GM12873 (cell line): ENCODE results near the gene GABBR2.

Experiments
- TF ChIP-seq, protein P1 (sequence below): IDR thresholded peaks from 2 replicates; pipeline ENCODE4 v1.5.1; 2012; ENCODE audit warnings: low read depth, mild to moderate bottlenecking, moderate library complexity, low read length, control low read depth; ENCODE audit not compliant: insufficient read depth; ENCODE audit errors: missing control alignments

Gene GABBR2

DNA sequence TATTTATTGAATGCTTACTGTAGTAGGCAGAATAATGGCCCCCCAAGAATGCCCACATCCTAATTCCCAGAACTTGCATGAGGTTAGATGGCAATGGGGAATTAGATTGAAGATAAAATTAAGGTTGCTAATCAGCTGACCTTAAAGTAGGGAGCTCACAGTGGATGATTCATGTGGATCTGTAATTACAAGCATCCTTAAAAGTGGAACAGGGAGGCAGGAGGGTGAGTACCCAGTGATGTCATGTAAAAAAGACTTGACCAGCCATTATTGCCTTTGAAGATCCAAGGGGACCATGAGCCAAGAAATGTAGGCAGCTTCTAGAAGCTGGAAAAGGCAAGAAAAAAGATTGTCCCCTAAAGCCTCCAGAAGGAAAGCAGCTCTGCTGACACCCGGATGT lies 71.4 kb downstream of the GABBR2 start:
- TF ChIP-seq, protein P1, sequence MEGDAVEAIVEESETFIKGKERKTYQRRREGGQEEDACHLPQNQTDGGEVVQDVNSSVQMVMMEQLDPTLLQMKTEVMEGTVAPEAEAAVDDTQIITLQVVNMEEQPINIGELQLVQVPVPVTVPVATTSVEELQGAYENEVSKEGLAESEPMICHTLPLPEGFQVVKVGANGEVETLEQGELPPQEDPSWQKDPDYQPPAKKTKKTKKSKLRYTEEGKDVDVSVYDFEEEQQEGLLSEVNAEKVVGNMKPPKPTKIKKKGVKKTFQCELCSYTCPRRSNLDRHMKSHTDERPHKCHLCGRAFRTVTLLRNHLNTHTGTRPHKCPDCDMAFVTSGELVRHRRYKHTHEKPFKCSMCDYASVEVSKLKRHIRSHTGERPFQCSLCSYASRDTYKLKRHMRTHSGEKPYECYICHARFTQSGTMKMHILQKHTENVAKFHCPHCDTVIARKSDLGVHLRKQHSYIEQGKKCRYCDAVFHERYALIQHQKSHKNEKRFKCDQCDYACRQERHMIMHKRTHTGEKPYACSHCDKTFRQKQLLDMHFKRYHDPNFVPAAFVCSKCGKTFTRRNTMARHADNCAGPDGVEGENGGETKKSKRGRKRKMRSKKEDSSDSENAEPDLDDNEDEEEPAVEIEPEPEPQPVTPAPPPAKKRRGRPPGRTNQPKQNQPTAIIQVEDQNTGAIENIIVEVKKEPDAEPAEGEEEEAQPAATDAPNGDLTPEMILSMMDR, result no peak

- TF ChIP-seq, protein P1, result no peak
Measured at GRCh38 chr9:98635374-98635773, 73.4 kb downstream of the GABBR2 start.

DNA sequence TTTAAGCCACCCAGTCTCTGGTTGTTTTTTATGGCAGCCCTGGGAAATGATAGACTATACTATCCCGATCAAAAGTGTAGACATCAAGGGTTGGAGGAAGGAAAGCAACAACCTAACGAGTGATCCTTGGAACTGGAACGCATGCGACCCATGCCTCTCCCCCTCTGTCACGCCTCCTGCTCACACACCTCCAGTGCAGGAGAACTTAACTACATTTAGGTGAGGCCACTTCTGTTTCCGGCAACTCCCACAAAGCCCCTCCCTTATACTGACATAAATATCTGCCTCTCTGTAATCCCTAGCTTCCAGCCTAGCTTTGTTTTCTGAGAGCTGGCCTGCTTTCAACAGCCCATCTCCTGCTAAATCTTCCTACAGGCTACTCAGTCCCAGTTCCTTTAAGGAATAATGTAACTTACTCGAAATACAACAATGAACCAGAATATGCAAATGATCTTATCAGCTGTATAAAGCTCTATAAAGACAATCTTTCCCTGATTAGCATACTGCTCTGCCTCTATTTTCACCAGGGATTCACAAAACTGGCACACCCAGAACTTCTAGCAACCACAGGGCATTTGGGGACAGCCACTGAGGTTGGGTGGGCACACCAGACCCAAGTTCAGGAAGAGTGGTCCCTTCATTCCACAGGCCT lies 73.9 kb downstream of the GABBR2 start:
- TF ChIP-seq, protein P1, result no peak

GRCh38 chr9:98632839-98633238 lies 75.9 kb downstream of the GABBR2 start:
- TF ChIP-seq, protein P1, result no peak

GRCh38 chr9:98627296-98627695 lies 81.4 kb downstream of the GABBR2 start:
- TF ChIP-seq, protein P1, result no peak

- TF ChIP-seq, protein P1, result no peak
Measured at GRCh38 chr9:98625728-98626127, 83.0 kb downstream of the GABBR2 start.

DNA sequence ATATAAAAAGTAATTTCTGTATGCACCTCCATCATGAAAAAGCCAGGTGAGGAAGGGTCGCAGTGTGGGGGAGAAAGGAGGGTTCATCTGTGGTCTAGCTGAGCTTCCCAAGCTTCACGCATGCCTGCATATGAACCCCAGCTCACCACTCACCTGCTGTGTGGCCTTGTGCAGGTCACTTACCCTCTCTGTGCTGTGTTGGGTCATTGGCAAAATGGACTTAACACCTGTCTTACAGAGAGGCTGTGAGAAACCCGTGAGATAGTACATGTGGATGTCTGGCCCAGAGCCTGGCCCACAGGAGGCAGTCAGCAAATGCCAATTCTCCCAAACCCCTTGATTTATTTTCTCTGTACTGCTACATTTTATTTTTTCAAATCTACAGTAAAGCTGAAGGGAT lies 88.9 kb downstream of the GABBR2 start:
- TF ChIP-seq, protein P1, result no peak

GRCh38 chr9:98615633-98616032 lies 93.1 kb downstream of the GABBR2 start:
- TF ChIP-seq, protein P1, result no peak
